HG03342 (cell line): ENCODE data around the gene LIMK2.
"Not testable (repeated sequence)": the region's sequence is repeated elsewhere in the genome, so short reads cannot be mapped to it uniquely, and the experiment has no call there.

Source experiments
- ATAC-seq: cut with Tn5 transposase; IDR thresholded peaks from one replicate; pipeline ENCODE4 v1.9.1; 2021; ENCODE audit warnings: mild to moderate bottlenecking, moderate library complexity; ENCODE audit not compliant: unreplicated experiment

The LIMK2 gene

DNA sequence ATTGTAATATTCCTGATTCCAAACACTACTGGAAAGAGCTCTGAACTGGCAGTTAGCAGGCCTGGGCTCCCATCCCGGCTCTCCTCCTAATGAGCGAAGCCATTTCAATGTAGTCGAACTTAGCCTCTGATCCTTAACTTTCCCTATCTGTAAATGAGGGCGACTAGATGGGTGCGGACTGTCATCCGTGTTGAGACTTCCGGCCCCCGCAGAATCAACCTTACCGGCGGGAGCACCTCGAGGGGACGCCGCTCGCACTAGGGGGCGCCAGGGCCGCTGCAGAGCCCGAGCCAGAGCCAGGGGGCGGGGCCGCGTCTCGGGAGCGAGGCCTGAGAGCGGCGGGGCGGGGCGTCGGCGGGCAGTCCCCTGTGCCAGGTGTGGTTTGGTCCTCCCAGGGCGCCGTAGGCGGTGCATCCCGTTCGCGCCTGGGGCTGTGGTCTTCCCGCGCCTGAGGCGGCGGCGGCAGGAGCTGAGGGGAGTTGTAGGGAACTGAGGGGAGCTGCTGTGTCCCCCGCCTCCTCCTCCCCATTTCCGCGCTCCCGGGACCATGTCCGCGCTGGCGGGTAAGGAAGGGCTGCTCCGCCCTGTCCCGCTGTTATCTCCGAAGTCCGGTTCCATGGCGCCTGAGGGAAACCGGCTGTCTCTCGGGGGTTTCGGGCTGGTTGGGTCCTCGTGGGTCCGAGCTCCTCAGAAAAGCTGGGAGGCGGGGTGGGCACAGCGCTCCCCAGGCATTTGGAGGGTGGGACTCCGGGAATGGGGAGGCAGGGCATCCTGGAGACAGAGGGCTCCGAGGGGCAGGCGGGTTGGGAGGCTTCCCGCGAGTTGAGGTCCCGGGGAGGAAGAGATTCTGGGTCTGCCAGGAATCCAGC, at the start of gene LIMK2:
TSS of gene LIMK2 (plus strand) at position 437 of the 869 bp plus-strand sequence. CDS start at position 548, 111 bp downstream.
- ATAC-seq, result peak; percentile 85

- ATAC-seq, result no peak
Observed at GRCh38 chr22:31170971-31171370, 41.1 kb upstream of the LIMK2 start.

- ATAC-seq, result not testable (repeated sequence)
Observed at GRCh38 chr22:31171734-31172133, 40.4 kb upstream of the LIMK2 start.

- no peak for ATAC-seq
Observed at GRCh38 chr22:31173386-31174145, 38.5 kb upstream of the LIMK2 start.

GRCh38 chr22:31176923-31177322, 35.2 kb upstream of the LIMK2 start:
- no peak for ATAC-seq

- no peak for ATAC-seq
Observed at GRCh38 chr22:31177420-31178162, 34.5 kb upstream of the LIMK2 start.

GRCh38 chr22:31178859-31179258, 33.2 kb upstream of the LIMK2 start:
- ATAC-seq, result no peak

GRCh38 chr22:31179345-31179744, 32.8 kb upstream of the LIMK2 start:
- no peak for ATAC-seq

DNA sequence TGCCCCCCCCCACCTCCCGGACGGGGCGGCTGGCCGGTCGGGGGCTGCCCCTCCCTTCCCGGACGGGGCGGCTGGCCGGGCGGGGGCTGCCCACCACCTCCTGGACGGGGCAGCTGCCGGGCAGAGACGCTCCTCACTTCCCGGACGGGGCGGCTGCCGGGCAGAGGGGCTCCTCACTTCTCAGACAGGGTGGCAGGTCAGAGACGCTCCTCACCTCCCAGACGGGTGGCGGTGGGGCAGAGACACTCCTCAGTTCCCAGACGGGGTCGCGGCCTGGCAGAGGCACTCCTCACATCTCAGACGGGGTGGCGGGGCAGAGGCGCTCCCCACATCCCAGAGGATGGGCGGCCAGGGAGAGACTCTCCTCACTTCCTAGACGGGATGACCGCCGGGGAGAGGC, 28.1 kb upstream of the LIMK2 start:
- no peak for ATAC-seq

DNA sequence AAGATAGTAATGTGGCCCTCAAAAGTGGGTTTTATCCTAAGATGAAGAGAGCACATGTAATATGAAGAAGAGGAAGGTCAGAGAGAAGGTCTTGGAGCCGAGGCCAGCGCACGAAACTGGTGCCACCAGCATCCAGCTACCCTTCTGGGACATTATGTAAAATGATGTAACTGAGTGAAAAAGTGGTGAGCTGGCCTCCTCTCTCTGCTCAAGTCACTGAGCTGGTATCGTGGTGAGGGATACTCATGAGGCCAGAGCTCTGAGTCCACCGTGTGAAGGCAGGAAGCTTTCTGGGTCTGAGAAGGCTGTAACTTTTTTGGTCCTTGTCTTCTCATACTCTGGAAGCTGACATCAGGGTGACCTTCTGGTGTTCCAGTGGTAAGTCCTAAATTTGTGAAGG, 27.0 kb upstream of the LIMK2 start:
- ATAC-seq, result no peak

DNA sequence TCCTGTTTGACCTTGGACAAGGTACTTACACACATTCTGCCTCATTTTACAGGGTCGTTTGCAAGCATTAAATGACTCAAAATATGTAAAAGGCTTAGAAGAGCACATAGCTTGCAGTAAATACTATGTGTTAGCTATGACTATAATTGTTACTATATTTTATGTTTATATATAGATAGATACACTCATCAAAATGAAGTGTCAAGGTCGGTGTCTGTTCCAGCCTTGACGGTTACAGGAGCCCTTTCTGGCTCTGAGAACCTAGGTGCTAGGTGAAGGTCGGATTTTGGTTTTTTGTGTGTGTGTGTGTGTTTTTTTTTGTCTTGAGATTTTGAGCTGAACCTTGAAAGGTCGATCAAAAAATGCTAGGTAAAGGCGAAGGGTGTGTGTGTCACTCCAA, 24.5 kb upstream of the LIMK2 start:
- no peak for ATAC-seq

GRCh38 chr22:31192513-31192912, 19.6 kb upstream of the LIMK2 start:
- ATAC-seq, result no peak

DNA sequence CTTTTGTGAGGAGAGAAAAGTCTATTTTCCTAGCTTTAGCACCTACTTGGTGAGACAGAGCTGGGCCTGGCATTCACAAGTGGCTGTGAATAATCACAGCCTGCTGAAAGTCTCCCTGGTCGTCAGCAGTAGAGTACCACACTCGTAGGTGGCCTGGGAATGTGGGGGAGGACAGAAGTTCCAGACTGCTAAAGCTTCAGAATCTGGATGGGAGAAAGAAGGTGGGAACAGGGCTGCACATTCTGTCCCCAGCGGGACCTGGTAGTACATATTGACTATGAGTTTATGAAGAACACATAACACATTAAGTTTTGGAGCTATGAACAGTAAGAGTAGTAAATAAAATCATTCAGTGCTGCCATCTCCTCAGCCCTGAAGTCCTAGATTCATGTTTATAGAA, 19.0 kb upstream of the LIMK2 start:
- no peak for ATAC-seq

DNA sequence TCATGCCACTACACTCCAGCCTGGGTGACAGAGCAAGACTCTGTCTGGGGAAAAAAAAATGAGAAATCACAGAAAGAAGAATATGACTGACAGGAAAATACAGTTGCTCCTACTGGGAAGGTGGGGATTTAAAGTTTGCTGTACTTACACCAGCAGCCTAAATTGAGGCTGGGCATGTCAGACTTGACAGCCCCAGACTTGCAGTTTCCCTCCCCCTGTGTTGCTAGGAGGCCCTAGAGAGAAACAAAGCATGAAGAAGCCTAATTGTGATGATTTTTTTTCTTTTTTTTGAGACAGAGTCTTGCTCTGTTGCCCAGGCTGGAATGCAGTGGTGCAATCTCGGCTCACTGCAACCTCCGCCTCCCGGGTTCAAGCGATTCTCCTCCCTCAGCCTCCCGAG, 17.4 kb upstream of the LIMK2 start:
- ATAC-seq, result not testable (repeated sequence)

- ATAC-seq, result no peak
Observed at GRCh38 chr22:31199187-31199586, 12.9 kb upstream of the LIMK2 start.

- ATAC-seq, result not testable (repeated sequence)
Observed at GRCh38 chr22:31204352-31204984, 7.6 kb upstream of the LIMK2 start.

DNA sequence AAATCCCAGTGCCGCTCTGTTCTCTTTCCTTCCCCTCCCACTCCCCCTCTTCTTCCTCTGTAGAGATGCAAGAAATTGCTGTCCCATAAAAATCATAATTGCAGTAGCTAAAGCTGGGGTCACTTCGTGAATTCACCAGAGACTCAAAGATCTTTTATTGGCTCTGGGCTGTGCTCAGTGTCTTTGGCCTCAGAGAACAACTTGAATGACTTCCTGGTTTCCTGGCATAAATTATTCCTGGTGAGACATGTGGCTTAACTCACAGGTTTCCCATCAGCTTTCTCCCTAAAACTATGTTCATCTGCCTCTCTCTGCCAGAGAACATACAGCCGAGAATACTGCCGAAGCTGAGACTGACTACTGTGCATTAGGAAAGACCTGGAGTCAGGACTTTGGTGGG, 7.0 kb upstream of the LIMK2 start:
- not testable (repeated sequence) for ATAC-seq

GRCh38 chr22:31206460-31206859, 5.6 kb upstream of the LIMK2 start:
- ATAC-seq, result not testable (repeated sequence)

GRCh38 chr22:31206896-31207687, 5.0 kb upstream of the LIMK2 start:
- ATAC-seq, result no peak
